ENCODE data around the gene GLI3. TPM values are rescaled to one million over a fixed set of nuclear protein-coding genes. Genes with fewer than 3 reads are reported as not detected.

Gene GLI3
- total and polyA plus RNA-seq, 2 of the 8 experiments (the other 6 are each of a cell fraction or from before 2014, with no cell fraction given), result 8.0 to 31.1 TPM

- TF ChIP-seq ATF2 (IDR thresholded peaks at IDR 0.05; ENCODE audit: low read length) (no peak), TBP (IDR thresholded peaks at IDR 0.05; ENCODE audit: low read depth, low read length) (no peak), E2F6 (IDR thresholded peaks at IDR 0.05) (no peak), SP2 (IDR thresholded peaks at IDR 0.05; ENCODE audit: low read length) (no peak), SIRT6 (IDR thresholded peaks at IDR 0.05; ENCODE audit: low read length) (no peak), NANOG (IDR thresholded peaks at IDR 0.05; ENCODE audit: insufficient read depth, low read depth, low read length, poor library complexity, severe bottlenecking) (no peak), FOSL1 (IDR thresholded peaks at IDR 0.05; ENCODE audit: insufficient read depth, low read depth, low read length) (no peak), CHD2 (IDR thresholded peaks at IDR 0.05; ENCODE audit: low read length) (no peak)
Measured at GRCh38 chr7:42082144-42082543, 154.9 kb downstream of the GLI3 start (continued).
